ENCODE measurements around the gene ZNF891. TPM values are rescaled to one million over a fixed set of nuclear protein-coding genes. Genes with fewer than 3 reads are reported as not detected.

The ZNF891 gene
- total and polyA plus RNA-seq, 2 of the 8 experiments (the other 6 are each of a cell fraction or from before 2014, with no cell fraction given) = 1.3 to 3.1 TPM

GRCh38 chr12:133080368-133081158 lies 49.5 kb downstream of the ZNF891 start, which contains the start of gene ZNF140:
Gene ZNF140 (plus strand): TSS chr12:133080923. CDS start chr12:133081321, 398 bp downstream.
- POLR2A ChIA-PET (ENCODE audit: partially characterized antibody) = interaction anchor here (0.6 to 2.4 kb wide), 27 partner anchors 9 to 273 kb away, joined by 3 to 25 read pairs (median 4); partner anchors contain the start of genes GOLGA3, ZNF10, ZNF26 and ZNF268
- no peak within 1 kb of the TSS for H2BK20ac ChIP-seq (ENCODE audit: low read length)
- peak within 1 kb of the TSS; percentile 75 for H4K5ac ChIP-seq (ENCODE audit: insufficient read length, low read depth, low read length)
- H2BK120ac ChIP-seq (replicated peaks; ENCODE audit: low read depth, low read length) = no peak within 1 kb of the TSS
- H2AK5ac ChIP-seq (ENCODE audit: low read depth, low read length) = no peak within 1 kb of the TSS
- H3K27me3 ChIP-seq (replicated peaks in 1 of 4; ENCODE audit: control insufficient read depth in 3 of 4, extremely low read depth in 1 of 4, insufficient read depth in 3 of 4, low read length in 3 of 4) = no peaks in the 10 kb centered on the region
- H3K9ac ChIP-seq (replicated peaks in 1 of 4; ENCODE audit: extremely low read depth in 1 of 4, low read depth in 3 of 4, low read length in 3 of 4) = peak within 1 kb of the TSS; percentile 84 to 96 (median 93)
- H4K91ac ChIP-seq (replicated peaks; ENCODE audit: insufficient read length, low read length) = no peak within 1 kb of the TSS
- H3K4me1 ChIP-seq (replicated peaks in 1 of 4; ENCODE audit: control insufficient read depth in 3 of 4, insufficient read depth in 4 of 4, low read length in 3 of 4) = no peaks in the 10 kb centered on the region
- peak within 1 kb of the TSS; percentile 97 for H3K27ac ChIP-seq (ENCODE audit: low read depth, low read length)
- H3K4me3 ChIP-seq (ENCODE audit: extremely low read depth in 1 of 4, insufficient read depth in 2 of 4, low read depth in 3 of 4, low read length in 4 of 4) = peak within 1 kb of the TSS; percentile 89 to 100 (median 94)
- H2BK5ac ChIP-seq (ENCODE audit: low read depth, low read length) = peak within 1 kb of the TSS; percentile 99
- H3K36me3 ChIP-seq (ENCODE audit: control insufficient read depth in 2 of 4, insufficient read depth in 4 of 4, low read length in 3 of 4) = peaks cover 0 to 38% (median 22%) of the 10 kb centered on the region in 4 experiments; a peak in 7 of 8 replicates
- 0 out of 2 replicates have a peak within 1 kb of the TSS, but pooled peaks have one; percentile 61 for H2BK15ac ChIP-seq (ENCODE audit: low read length)
- no peak within 1 kb of the TSS; the same call in none of the 2 replicates for H3K18ac ChIP-seq (ENCODE audit: extremely low read depth, low read length)
- peak within 1 kb of the TSS; percentile 73 to 87 for H3K4me2 ChIP-seq (ENCODE audit: insufficient read depth in 1 of 2, low read depth in 2 of 2, low read length in 2 of 2)
- H3K56ac ChIP-seq (replicated peaks; ENCODE audit: insufficient read length, low read depth, low read length) = peak within 1 kb of the TSS; percentile 22
- no peaks in the 10 kb centered on the region; the same call in 1 of the 2 replicates for H3K79me1 ChIP-seq (ENCODE audit: low read depth, low read length)
- DNase-seq (ENCODE audit: low read depth in 1 of 2, low spot score in 2 of 2) = peak; percentile 94
- peak within 1 kb of the TSS; percentile 98; the same call in 1 of the 2 replicates for H4K8ac ChIP-seq (ENCODE audit: extremely low read depth, insufficient read depth, low read length)
- CTCF ChIA-PET (ENCODE audit: partially characterized antibody) = interaction anchor here (0.9 to 1.3 kb wide), 2 partner anchors 100 to 101 kb away, joined by 3 to 7 read pairs; partner anchors contain the start of gene ZNF268
- no peaks in the 10 kb centered on the region for H4K20me1 ChIP-seq (replicated peaks in 1 of 2; ENCODE audit: control insufficient read depth in 1 of 2, insufficient read depth in 2 of 2, low read length in 2 of 2)
- H3K4ac ChIP-seq (replicated peaks; ENCODE audit: insufficient read length, low read depth, low read length) = no peak within 1 kb of the TSS
- H2AFZ ChIP-seq (ENCODE audit: low read length) = peak within 1 kb of the TSS; percentile 95
- peaks cover 49 to 59% of the 10 kb centered on the region in 2 experiments for H3K9me3 ChIP-seq (ENCODE audit: insufficient read depth in 2 of 2, low read depth in 1 of 2, low read length in 1 of 2)
- peaks cover 0 to 12% of the 10 kb centered on the region in 2 experiments; a peak in 2 of 4 replicates for H3K79me2 ChIP-seq (ENCODE audit: control insufficient read depth in 1 of 2, insufficient read depth in 2 of 2, low read length in 2 of 2)
- H2BK12ac ChIP-seq (ENCODE audit: low read depth, low read length) = peak within 1 kb of the TSS; percentile 85; the same call in 1 of the 2 replicates
- WGBS, 2 experiments (ENCODE audit: extremely low coverage in 1 of 2, insufficient coverage in 1 of 2, insufficient read length in 1 of 2, insufficient replicate concordance in 2 of 2, low coverage in 1 of 2, low lambda C conversion rate in 2 of 2, missing lambda C conversion rate in 1 of 2) = 2% methylated on average over 62 of the region's 69 CpGs; no CpG with 5 or more reads in 1 of the 2 experiments
- FAIRE-seq = no peak
- peaks cover 3% of the 10 kb centered on the region; the same call in 1 of the 2 replicates for H3K23me2 ChIP-seq (ENCODE audit: low read depth, low read length)
- H3K23ac ChIP-seq (ENCODE audit: insufficient read length) = no peak within 1 kb of the TSS
- H3K14ac ChIP-seq (ENCODE audit: insufficient read length) = no peak within 1 kb of the TSS
- peak; percentile 85 for TF ChIP-seq TBP (IDR thresholded peaks at IDR 0.05; ENCODE audit: low read depth, low read length)
- TF ChIP-seq TAF7 (optimal IDR thresholded peaks at IDR 0.05; ENCODE audit: borderline replicate concordance, low read depth, low read length) = peak; percentile 46
- TF ChIP-seq ATF3 (IDR thresholded peaks at IDR 0.05; ENCODE audit: insufficient read depth, low read depth, low read length) = peak; percentile 46; the same call in 1 of the 2 replicates
- peak in 1 of 2 experiments; percentile 89; a peak in 2 of 3 replicates for TF ChIP-seq POLR2A (IDR thresholded peaks at IDR 0.05; ENCODE audit: control extremely low read depth in 1 of 2, low read depth in 2 of 2, low read length in 2 of 2)
- peak; percentile 70; the same call in 1 of the 2 replicates for TF ChIP-seq ATF2 (IDR thresholded peaks at IDR 0.05; ENCODE audit: low read length)
- peak; percentile 90 for TF ChIP-seq POLR2AphosphoS5 (IDR thresholded peaks at IDR 0.05; ENCODE audit: low read depth, low read length)
- TF ChIP-seq SRF (IDR thresholded peaks at IDR 0.05; ENCODE audit: low read depth, low read length) = peak; percentile 63
- 0 out of 4 replicates have a peak, but pooled peaks of 1 of the 2 experiments have one; percentile 58 for TF ChIP-seq HDAC2 (IDR thresholded peaks at IDR 0.05; ENCODE audit: borderline replicate concordance in 1 of 2, low read depth in 2 of 2, low read length in 2 of 2)
